ENCODE results near the gene TAF8. TPM values are rescaled to one million over a fixed set of nuclear protein-coding genes. Genes with fewer than 3 reads are reported as not detected.

The TAF8 gene
- polyA plus RNA-seq, 1 donor (not counting 4 experiments of a cell fraction or from before 2014, with no cell fraction given), result 15.9 TPM

GRCh38 chr6:42104804-42105125 lies 54.4 kb downstream of the TAF8 start:
- DNase-seq (ENCODE audit: low read depth, low spot score) (no peak), FAIRE-seq (no peak)
- Histone ChIP-seq H3K79me2 (ENCODE audit: control insufficient read depth, insufficient read depth, low read length) (no peaks in the 10 kb centered on the region), H3K36me3 (ENCODE audit: control insufficient read depth in 2 of 2, extremely low read depth in 1 of 2, insufficient read depth in 2 of 2, low read length in 2 of 2) (peaks cover 25 to 30% of the 10 kb centered on the region in 2 experiments), H3K27ac (ENCODE audit: control insufficient read depth, insufficient read depth, low read length) (no peak overlapping the region), H3K9me3 (ENCODE audit: control insufficient read depth, low read depth, low read length) (no peaks in the 10 kb centered on the region), H3K9ac (ENCODE audit: control insufficient read depth, extremely low read depth, insufficient read depth, low read length) (no peak overlapping the region), H4K20me1 (ENCODE audit: control insufficient read depth, extremely low read depth, insufficient read depth, low read length) (no peaks in the 10 kb centered on the region), H3K4me2 (ENCODE audit: control insufficient read depth, extremely low read depth, insufficient read depth, low read depth, low read length) (no peak overlapping the region), H3K4me1 (ENCODE audit: control insufficient read depth, extremely low read depth, insufficient read depth, low read length) (peaks cover 22% of the 10 kb centered on the region), H3K9me1 (ENCODE audit: control insufficient read depth, extremely low read depth, insufficient read depth, low read length) (no peaks in the 10 kb centered on the region), H3K4me3 (ENCODE audit: control insufficient read depth in 2 of 3, extremely low read depth in 1 of 3, insufficient read depth in 2 of 3, low read depth in 1 of 3, low read length in 3 of 3) (no peak overlapping the region), H3K27me3 (ENCODE audit: control insufficient read depth, extremely low read depth, insufficient read depth, low read length) (no peaks in the 10 kb centered on the region), H2AFZ (ENCODE audit: control insufficient read depth, low read length) (no peak overlapping the region)
- dilution Hi-C loops (cut with MboI; ENCODE audit: extremely low pct_ligation_motif_present, low sequenced_read_pairs), result no loop called here
- no peak for TF ChIP-seq EZH2 (IDR thresholded peaks at IDR 0.05; ENCODE audit: low read length)
- no peak for TF ChIP-seq CTCF (optimal IDR thresholded peaks at IDR 0.05 in 1 of 3, IDR thresholded peaks at IDR 0.05 in 1 of 3, conservative IDR thresholded peaks at IDR 0.05 in 1 of 3; ENCODE audit: extremely low read depth in 1 of 3, insufficient read depth in 2 of 3, low read length in 3 of 3)

- H3K9me3 ChIP-seq (ENCODE audit: control insufficient read depth, low read depth, low read length), result no peaks in the 10 kb centered on the region
- no peak for TF ChIP-seq EZH2 (IDR thresholded peaks at IDR 0.05; ENCODE audit: low read length)
- TF ChIP-seq CTCF (optimal IDR thresholded peaks at IDR 0.05 in 1 of 3, IDR thresholded peaks at IDR 0.05 in 1 of 3, conservative IDR thresholded peaks at IDR 0.05 in 1 of 3; ENCODE audit: extremely low read depth in 1 of 3, insufficient read depth in 2 of 3, low read length in 3 of 3), result no peak
- H3K4me1 ChIP-seq (ENCODE audit: control insufficient read depth, extremely low read depth, insufficient read depth, low read length), result peaks cover 18% of the 10 kb centered on the region
- no peaks in the 10 kb centered on the region for H4K20me1 ChIP-seq (ENCODE audit: control insufficient read depth, extremely low read depth, insufficient read depth, low read length)
- dilution Hi-C loops (cut with MboI; ENCODE audit: extremely low pct_ligation_motif_present, low sequenced_read_pairs), result no loop called here
- no peaks in the 10 kb centered on the region for H3K9me1 ChIP-seq (ENCODE audit: control insufficient read depth, extremely low read depth, insufficient read depth, low read length)
- H3K27me3 ChIP-seq (ENCODE audit: control insufficient read depth, extremely low read depth, insufficient read depth, low read length), result no peaks in the 10 kb centered on the region
- DNase-seq (ENCODE audit: low read depth, low spot score) (no peak), FAIRE-seq (no peak)
- no peak overlapping the region for H3K9ac ChIP-seq (ENCODE audit: control insufficient read depth, extremely low read depth, insufficient read depth, low read length)
- no peak overlapping the region for H3K4me3 ChIP-seq (ENCODE audit: control insufficient read depth in 2 of 3, extremely low read depth in 1 of 3, insufficient read depth in 2 of 3, low read depth in 1 of 3, low read length in 3 of 3)
- peaks cover 29 to 32% of the 10 kb centered on the region in 2 experiments for H3K36me3 ChIP-seq (ENCODE audit: control insufficient read depth in 2 of 2, extremely low read depth in 1 of 2, insufficient read depth in 2 of 2, low read length in 2 of 2)
- H2AFZ ChIP-seq (ENCODE audit: control insufficient read depth, low read length), result no peak overlapping the region
- no peak overlapping the region for H3K4me2 ChIP-seq (ENCODE audit: control insufficient read depth, extremely low read depth, insufficient read depth, low read depth, low read length)
- no peak overlapping the region for H3K27ac ChIP-seq (ENCODE audit: control insufficient read depth, insufficient read depth, low read length)
- no peaks in the 10 kb centered on the region for H3K79me2 ChIP-seq (ENCODE audit: control insufficient read depth, insufficient read depth, low read length)
Measured at GRCh38 chr6:42105156-42105648, 54.9 kb downstream of the TAF8 start.
